Endothelial cell (in vitro differentiated cells): ENCODE measurements around the gene IGF2BP1. TPM values are rescaled to one million over a fixed set of nuclear protein-coding genes. Genes with fewer than 3 reads are reported as not detected.

ENCODE experiments used
- DNase-seq: peaks from one replicate; pipeline ENCODE4 v3.0.0; 2021; ENCODE audit warnings: low spot score
- H3K27ac Mint-ChIP-seq: one replicate; pipeline ENCODE4 v1.8.0; 2021; ENCODE audit warnings: mixed read lengths, inconsistent platforms; ENCODE audit not compliant: unreplicated experiment
- H3K27me3 Mint-ChIP-seq: one replicate; pipeline ENCODE4 v1.8.0; 2021; ENCODE audit warnings: mild to moderate bottlenecking, moderate library complexity, mixed read lengths, inconsistent platforms; ENCODE audit not compliant: unreplicated experiment
- H3K36me3 Mint-ChIP-seq: one replicate; pipeline ENCODE4 v1.8.0; 2021; ENCODE audit warnings: mild to moderate bottlenecking, low read depth, mixed read lengths, inconsistent platforms; ENCODE audit not compliant: unreplicated experiment
- H3K4me1 Mint-ChIP-seq: one replicate; pipeline ENCODE4 v1.8.0; 2021; ENCODE audit warnings: mild to moderate bottlenecking, mixed read lengths, inconsistent platforms; ENCODE audit not compliant: unreplicated experiment
- H3K4me3 Mint-ChIP-seq: one replicate; pipeline ENCODE4 v1.8.0; 2021; ENCODE audit warnings: mild to moderate bottlenecking, mixed read lengths, inconsistent platforms; ENCODE audit not compliant: unreplicated experiment
- H3K9me3 Mint-ChIP-seq: one replicate; pipeline ENCODE4 v1.8.0; 2021; ENCODE audit warnings: mixed read lengths, inconsistent platforms; ENCODE audit not compliant: unreplicated experiment
- total RNA-seq: library from RNA; stranded (reverse); fragmentation: NEBNext Ultra II Directional; extraction: Animal tissue kit (Norgen Biotek cat#: 25700); gene quantifications from one replicate; pipeline ENCODE4 v1.2.1, GENCODE V29; 2021; ENCODE audit not compliant: unreplicated experiment
- TF ChIP-seq, protein P1 (sequence below): fragments of 200-600 bp; sonication (generic); IDR thresholded peaks from one replicate; pipeline ENCODE4 v1.5.0; 2021; ENCODE audit warnings: antibody characterized with exemption; ENCODE audit not compliant: unreplicated experiment

IGF2BP1 gene
- total RNA-seq, 1 donor from 2014 or later: 298 TPM

DNA sequence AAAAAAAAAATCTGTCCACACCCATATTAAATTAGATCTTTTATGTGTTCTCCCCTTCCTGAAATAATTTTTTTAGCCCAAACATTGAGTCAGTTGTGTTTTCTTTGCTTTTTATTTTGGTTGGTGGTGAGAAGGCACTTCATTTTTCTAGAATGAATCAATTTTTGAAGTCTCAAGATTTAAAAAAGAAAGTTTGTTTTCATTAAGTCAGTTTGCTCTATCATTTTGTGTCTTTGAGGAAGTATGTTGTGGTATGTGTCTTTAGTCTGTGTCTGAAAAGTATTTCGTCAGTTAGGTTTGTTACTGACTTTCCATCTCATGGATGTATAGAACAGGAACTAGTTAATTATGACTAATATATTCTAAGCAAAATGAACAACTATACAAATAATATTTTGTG, 3.8 kb downstream of the IGF2BP1 start:
- H3K9me3 Mint-ChIP-seq: no peaks in the 10 kb centered on the region
- peaks cover 41% of the 10 kb centered on the region for H3K36me3 Mint-ChIP-seq
- peaks cover 62% of the 10 kb centered on the region for H3K4me1 Mint-ChIP-seq
- H3K4me3 Mint-ChIP-seq: peak overlapping the region; percentile 95
- TF ChIP-seq, protein P1, sequence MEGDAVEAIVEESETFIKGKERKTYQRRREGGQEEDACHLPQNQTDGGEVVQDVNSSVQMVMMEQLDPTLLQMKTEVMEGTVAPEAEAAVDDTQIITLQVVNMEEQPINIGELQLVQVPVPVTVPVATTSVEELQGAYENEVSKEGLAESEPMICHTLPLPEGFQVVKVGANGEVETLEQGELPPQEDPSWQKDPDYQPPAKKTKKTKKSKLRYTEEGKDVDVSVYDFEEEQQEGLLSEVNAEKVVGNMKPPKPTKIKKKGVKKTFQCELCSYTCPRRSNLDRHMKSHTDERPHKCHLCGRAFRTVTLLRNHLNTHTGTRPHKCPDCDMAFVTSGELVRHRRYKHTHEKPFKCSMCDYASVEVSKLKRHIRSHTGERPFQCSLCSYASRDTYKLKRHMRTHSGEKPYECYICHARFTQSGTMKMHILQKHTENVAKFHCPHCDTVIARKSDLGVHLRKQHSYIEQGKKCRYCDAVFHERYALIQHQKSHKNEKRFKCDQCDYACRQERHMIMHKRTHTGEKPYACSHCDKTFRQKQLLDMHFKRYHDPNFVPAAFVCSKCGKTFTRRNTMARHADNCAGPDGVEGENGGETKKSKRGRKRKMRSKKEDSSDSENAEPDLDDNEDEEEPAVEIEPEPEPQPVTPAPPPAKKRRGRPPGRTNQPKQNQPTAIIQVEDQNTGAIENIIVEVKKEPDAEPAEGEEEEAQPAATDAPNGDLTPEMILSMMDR: no peak
- no peak for DNase-seq
- H3K27me3 Mint-ChIP-seq: peaks cover 21% of the 10 kb centered on the region
- H3K27ac Mint-ChIP-seq: peak overlapping the region; percentile 89

DNA sequence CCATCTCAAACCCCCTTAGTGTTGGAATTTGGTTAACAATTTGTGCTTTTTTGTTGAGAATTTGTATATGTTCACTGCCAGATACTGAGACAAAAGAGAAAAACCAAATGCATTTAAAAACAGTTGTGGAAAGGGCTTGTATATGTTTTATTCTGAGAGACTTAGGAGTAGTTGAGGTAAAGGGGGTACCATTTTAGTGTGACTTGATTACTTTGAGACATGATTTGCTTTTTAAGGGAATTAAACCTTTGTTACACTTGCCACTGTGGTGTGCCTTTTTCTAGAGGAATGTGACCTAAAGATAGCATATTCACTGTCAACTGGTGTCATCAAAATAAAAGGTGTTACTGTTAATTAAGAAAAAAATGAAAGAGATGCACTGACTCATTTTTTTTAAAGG, 4.5 kb downstream of the IGF2BP1 start:
- Mint-ChIP-seq H3K36me3 (peaks cover 46% of the 10 kb centered on the region), H3K4me1 (peaks cover 66% of the 10 kb centered on the region)

DNA sequence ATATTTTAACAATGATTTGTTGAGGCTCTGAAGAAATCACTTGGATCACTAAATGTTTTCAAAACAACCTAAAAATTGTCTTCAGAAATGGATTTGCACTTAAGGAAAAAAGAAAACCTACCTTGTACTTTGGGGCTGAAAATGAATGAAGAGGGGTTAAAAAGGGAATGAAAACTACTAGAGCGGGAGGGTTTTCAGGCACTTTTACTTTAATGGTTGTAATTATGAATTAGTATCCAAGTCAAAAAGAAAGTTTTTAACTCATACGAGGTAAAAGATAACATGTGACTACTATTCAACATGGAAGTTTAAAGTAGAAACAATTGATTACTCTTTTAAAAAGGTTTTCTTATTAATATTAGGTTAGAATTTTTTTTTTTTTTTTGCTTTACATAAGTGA, 5.1 kb downstream of the IGF2BP1 start:
- H3K27me3 Mint-ChIP-seq: peaks cover 14% of the 10 kb centered on the region
- peaks cover 70% of the 10 kb centered on the region for H3K4me1 Mint-ChIP-seq
- no peaks in the 10 kb centered on the region for H3K9me3 Mint-ChIP-seq
- peaks cover 50% of the 10 kb centered on the region for H3K36me3 Mint-ChIP-seq
- no peak for DNase-seq
- TF ChIP-seq, protein P1: no peak
- peak overlapping the region; percentile 80 for H3K4me3 Mint-ChIP-seq
- H3K27ac Mint-ChIP-seq: no peak overlapping the region

More for the DNA sequence above, 4.5 kb downstream of the IGF2BP1 start:
- TF ChIP-seq, protein P1: no peak
- H3K4me3 Mint-ChIP-seq: peak overlapping the region; percentile 95
- DNase-seq: no peak
- H3K27ac Mint-ChIP-seq: peak overlapping the region; percentile 50
- no peaks in the 10 kb centered on the region for H3K9me3 Mint-ChIP-seq
- peaks cover 18% of the 10 kb centered on the region for H3K27me3 Mint-ChIP-seq

DNA sequence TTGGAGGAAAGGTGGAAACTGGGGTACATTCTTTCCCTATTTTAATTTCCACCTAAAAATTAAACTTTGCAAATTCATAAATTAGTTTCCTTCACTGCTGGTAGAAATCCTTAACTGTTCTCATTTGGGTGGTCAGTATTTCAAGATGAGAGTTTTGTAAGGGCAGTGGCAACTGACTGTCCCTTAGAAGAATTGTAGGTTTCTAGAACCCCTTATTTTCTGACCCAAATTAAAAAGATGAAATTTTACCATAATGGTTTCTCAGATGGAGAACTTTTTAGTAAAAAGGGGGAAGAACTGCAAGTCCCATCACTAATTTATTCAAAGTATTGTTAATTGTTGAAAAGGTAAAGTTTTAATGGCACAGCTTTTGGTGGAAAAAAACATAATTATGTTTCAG, 5.6 kb downstream of the IGF2BP1 start:
- Mint-ChIP-seq H3K27me3 (peaks cover 12% of the 10 kb centered on the region), H3K4me1 (peaks cover 74% of the 10 kb centered on the region), H3K4me3 (peak overlapping the region; percentile 87), H3K9me3 (no peaks in the 10 kb centered on the region), H3K36me3 (peaks cover 53% of the 10 kb centered on the region), H3K27ac (no peak overlapping the region)
- DNase-seq: no peak
- TF ChIP-seq, protein P1: no peak

DNA sequence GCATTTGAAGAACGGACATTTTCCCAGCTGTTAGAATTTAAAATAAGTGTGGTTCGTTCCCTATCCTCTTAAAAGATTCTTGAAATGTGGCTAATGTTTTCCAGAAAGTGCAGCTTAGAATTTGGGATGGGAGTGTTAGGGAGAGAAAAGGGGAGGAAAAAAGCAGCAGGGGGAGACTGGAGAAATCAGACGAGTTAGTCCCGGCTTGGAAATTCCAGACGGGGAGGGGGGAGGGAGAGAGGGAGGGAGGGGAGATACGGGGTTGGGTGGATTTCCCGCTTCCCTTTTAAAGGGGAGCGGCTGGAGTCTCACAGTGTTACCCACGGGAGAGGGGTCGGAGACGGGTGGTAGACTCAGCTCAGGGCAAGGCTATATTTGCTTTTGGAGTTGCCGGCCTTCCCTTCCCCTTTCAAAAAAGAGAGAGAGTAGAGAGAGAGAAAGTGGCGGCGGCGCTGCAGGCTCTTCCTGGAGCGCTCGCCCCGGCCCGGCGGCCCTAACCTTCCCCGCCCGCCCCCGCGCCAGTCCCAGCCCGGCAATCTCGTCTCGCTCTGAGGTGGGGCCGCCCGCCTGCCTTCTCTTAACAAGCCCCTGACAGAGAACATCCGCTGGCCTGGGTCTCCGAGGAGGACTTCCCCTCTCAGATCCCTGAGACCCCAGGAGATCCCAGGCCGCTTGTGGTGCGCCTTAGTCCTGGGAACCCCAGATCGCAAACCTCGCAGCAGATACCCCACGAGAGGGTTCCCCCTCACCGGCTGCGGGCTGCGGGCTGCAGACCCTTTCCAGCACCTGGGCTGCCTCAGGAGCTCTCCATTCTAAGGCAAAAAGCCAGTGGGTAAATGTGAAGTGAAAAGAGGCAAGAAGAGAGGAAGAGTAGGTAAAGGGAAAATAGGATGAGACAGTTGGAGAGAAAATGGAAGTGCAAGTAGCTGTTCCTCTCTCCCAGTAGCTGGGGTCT, 6.6 kb downstream of the IGF2BP1 start:
- Mint-ChIP-seq H3K9me3 (no peaks in the 10 kb centered on the region), H3K27ac (peak overlapping the region; percentile 79), H3K36me3 (peaks cover 49% of the 10 kb centered on the region), H3K27me3 (peaks cover 8% of the 10 kb centered on the region), H3K4me1 (peaks cover 73% of the 10 kb centered on the region), H3K4me3 (peak overlapping the region; percentile 87)
- DNase-seq: peak; percentile 41
- TF ChIP-seq, protein P1: no peak
